ENCODE data around the gene MFSD2A.

Gene MFSD2A

GRCh38 chr1:39943471-39944290 is 11.3 kb upstream of the MFSD2A start:
- Histone ChIP-seq H3K56ac (ENCODE audit: low read length) (no peak overlapping the region), H3K4me1 (ENCODE audit: control insufficient read depth, low read depth, low read length) (no peaks in the 10 kb centered on the region), H3K27me3 (ENCODE audit: insufficient read depth, low read length, poor library complexity) (no peaks in the 10 kb centered on the region), H3K36me3 (ENCODE audit: control insufficient read depth, insufficient read depth, low read length) (no peaks in the 10 kb centered on the region), H3K4me3 (ENCODE audit: low read length) (no peak overlapping the region), H4K5ac (ENCODE audit: low read length) (no peak overlapping the region), H3K4me2 (ENCODE audit: low read length) (no peak overlapping the region), H3K23ac (ENCODE audit: low read length) (no peak overlapping the region), H2BK5ac (ENCODE audit: low read length) (no peak overlapping the region), H3K27ac (ENCODE audit: low read depth, low read length) (no peak overlapping the region), H2AK5ac (ENCODE audit: low read length) (no peak overlapping the region), H2BK15ac (replicated peaks; ENCODE audit: low read depth) (no peak overlapping the region), H3K4ac (ENCODE audit: low read depth, low read length) (no peak overlapping the region), H4K8ac (ENCODE audit: low read depth, low read length) (no peak overlapping the region), H3K18ac (ENCODE audit: low read length) (no peak overlapping the region), H2BK120ac (ENCODE audit: low read depth, low read length) (no peak overlapping the region), H3K9ac (ENCODE audit: low read length) (no peak overlapping the region), H3K79me2 (ENCODE audit: control insufficient read depth, insufficient read depth, low read length) (no peaks in the 10 kb centered on the region), H3K79me1 (ENCODE audit: low read length) (no peaks in the 10 kb centered on the region)
- no peak for DNase-seq
- WGBS (ENCODE audit: extremely low coverage, insufficient coverage, low lambda C conversion rate): no CpG with 5 or more reads among the region's 14 CpGs

GRCh38 chr1:39944410-39945112 is 10.4 kb upstream of the MFSD2A start:
- no peak overlapping the region for H3K4me3 ChIP-seq (ENCODE audit: low read length)
- H2BK15ac ChIP-seq (replicated peaks; ENCODE audit: low read depth): no peak overlapping the region
- no peak overlapping the region for H2BK5ac ChIP-seq (ENCODE audit: low read length)
- no peaks in the 10 kb centered on the region for H3K79me2 ChIP-seq (ENCODE audit: control insufficient read depth, insufficient read depth, low read length)
- H2AK5ac ChIP-seq (ENCODE audit: low read length): no peak overlapping the region
- H2BK120ac ChIP-seq (ENCODE audit: low read depth, low read length): no peak overlapping the region
- H3K27me3 ChIP-seq (ENCODE audit: insufficient read depth, low read length, poor library complexity): no peaks in the 10 kb centered on the region
- no peak overlapping the region for H3K4ac ChIP-seq (ENCODE audit: low read depth, low read length)
- DNase-seq: no peak
- no peak overlapping the region for H3K56ac ChIP-seq (ENCODE audit: low read length)
- peaks cover 1% of the 10 kb centered on the region for H3K4me1 ChIP-seq (ENCODE audit: control insufficient read depth, low read depth, low read length)
- no peak overlapping the region for H3K9ac ChIP-seq (ENCODE audit: low read length)
- H3K18ac ChIP-seq (ENCODE audit: low read length): no peak overlapping the region
- H3K79me1 ChIP-seq (ENCODE audit: low read length): no peaks in the 10 kb centered on the region
- no peak overlapping the region for H4K8ac ChIP-seq (ENCODE audit: low read depth, low read length)
- H3K36me3 ChIP-seq (ENCODE audit: control insufficient read depth, insufficient read depth, low read length): no peaks in the 10 kb centered on the region
- H4K5ac ChIP-seq (ENCODE audit: low read length): no peak overlapping the region
- no peak overlapping the region for H3K23ac ChIP-seq (ENCODE audit: low read length)
- H3K4me2 ChIP-seq (ENCODE audit: low read length): no peak overlapping the region
- WGBS (ENCODE audit: extremely low coverage, insufficient coverage, low lambda C conversion rate): no CpG with 5 or more reads among the region's 8 CpGs
- no peak overlapping the region for H3K27ac ChIP-seq (ENCODE audit: low read depth, low read length)

- H3K56ac ChIP-seq (ENCODE audit: low read length): no peak overlapping the region
- no peak overlapping the region for H2AK5ac ChIP-seq (ENCODE audit: low read length)
- no peaks in the 10 kb centered on the region for H3K79me2 ChIP-seq (ENCODE audit: control insufficient read depth, insufficient read depth, low read length)
- no peak overlapping the region for H2BK15ac ChIP-seq (replicated peaks; ENCODE audit: low read depth)
- H4K8ac ChIP-seq (ENCODE audit: low read depth, low read length): no peak overlapping the region
- H3K36me3 ChIP-seq (ENCODE audit: control insufficient read depth, insufficient read depth, low read length): no peaks in the 10 kb centered on the region
- H3K4ac ChIP-seq (ENCODE audit: low read depth, low read length): no peak overlapping the region
- H3K79me1 ChIP-seq (ENCODE audit: low read length): no peaks in the 10 kb centered on the region
- no peak overlapping the region for H3K9ac ChIP-seq (ENCODE audit: low read length)
- no peak overlapping the region for H2BK120ac ChIP-seq (ENCODE audit: low read depth, low read length)
- no peak overlapping the region for H3K4me3 ChIP-seq (ENCODE audit: low read length)
- H3K27ac ChIP-seq (ENCODE audit: low read depth, low read length): no peak overlapping the region
- WGBS (ENCODE audit: extremely low coverage, insufficient coverage, low lambda C conversion rate): no CpG with 5 or more reads among the region's 4 CpGs
- H3K4me1 ChIP-seq (ENCODE audit: control insufficient read depth, low read depth, low read length): peaks cover 4% of the 10 kb centered on the region
- H3K27me3 ChIP-seq (ENCODE audit: insufficient read depth, low read length, poor library complexity): no peaks in the 10 kb centered on the region
- H2BK5ac ChIP-seq (ENCODE audit: low read length): no peak overlapping the region
- H3K18ac ChIP-seq (ENCODE audit: low read length): no peak overlapping the region
- no peak overlapping the region for H4K5ac ChIP-seq (ENCODE audit: low read length)
- no peak overlapping the region for H3K23ac ChIP-seq (ENCODE audit: low read length)
- H3K4me2 ChIP-seq (ENCODE audit: low read length): no peak overlapping the region
- no peak for DNase-seq
Measured at GRCh38 chr1:39946216-39946615, 8.7 kb upstream of the MFSD2A start.

- WGBS (ENCODE audit: extremely low coverage, insufficient coverage, low lambda C conversion rate): no CpG with 5 or more reads among the region's 4 CpGs
- Histone ChIP-seq H3K79me2 (ENCODE audit: control insufficient read depth, insufficient read depth, low read length) (no peaks in the 10 kb centered on the region), H3K4me1 (ENCODE audit: control insufficient read depth, low read depth, low read length) (peaks cover 4% of the 10 kb centered on the region), H3K23ac (ENCODE audit: low read length) (no peak overlapping the region), H3K36me3 (ENCODE audit: control insufficient read depth, insufficient read depth, low read length) (no peaks in the 10 kb centered on the region), H3K4ac (ENCODE audit: low read depth, low read length) (no peak overlapping the region), H3K27ac (ENCODE audit: low read depth, low read length) (no peak overlapping the region), H3K79me1 (ENCODE audit: low read length) (no peaks in the 10 kb centered on the region), H4K5ac (ENCODE audit: low read length) (no peak overlapping the region), H3K9ac (ENCODE audit: low read length) (no peak overlapping the region), H3K4me3 (ENCODE audit: low read length) (no peak overlapping the region), H3K27me3 (ENCODE audit: insufficient read depth, low read length, poor library complexity) (no peaks in the 10 kb centered on the region), H2AK5ac (ENCODE audit: low read length) (no peak overlapping the region), H4K8ac (ENCODE audit: low read depth, low read length) (no peak overlapping the region), H3K4me2 (ENCODE audit: low read length) (no peak overlapping the region), H3K18ac (ENCODE audit: low read length) (no peak overlapping the region), H2BK120ac (ENCODE audit: low read depth, low read length) (no peak overlapping the region), H3K56ac (ENCODE audit: low read length) (no peak overlapping the region), H2BK15ac (replicated peaks; ENCODE audit: low read depth) (no peak overlapping the region), H2BK5ac (ENCODE audit: low read length) (no peak overlapping the region)
- no peak for DNase-seq
Measured at GRCh38 chr1:39947260-39947659, 7.7 kb upstream of the MFSD2A start.

GRCh38 chr1:39949891-39950290 is 5.1 kb upstream of the MFSD2A start:
- Histone ChIP-seq H3K4me3 (ENCODE audit: low read length) (no peak overlapping the region), H3K27me3 (ENCODE audit: insufficient read depth, low read length, poor library complexity) (no peaks in the 10 kb centered on the region), H3K4me1 (ENCODE audit: control insufficient read depth, low read depth, low read length) (peaks cover 4% of the 10 kb centered on the region), H3K4ac (ENCODE audit: low read depth, low read length) (no peak overlapping the region), H3K79me1 (ENCODE audit: low read length) (no peaks in the 10 kb centered on the region), H3K18ac (ENCODE audit: low read length) (no peak overlapping the region), H3K9ac (ENCODE audit: low read length) (no peak overlapping the region), H3K4me2 (ENCODE audit: low read length) (no peak overlapping the region), H3K36me3 (ENCODE audit: control insufficient read depth, insufficient read depth, low read length) (no peaks in the 10 kb centered on the region), H3K79me2 (ENCODE audit: control insufficient read depth, insufficient read depth, low read length) (no peaks in the 10 kb centered on the region), H4K5ac (ENCODE audit: low read length) (no peak overlapping the region), H3K56ac (ENCODE audit: low read length) (no peak overlapping the region), H4K8ac (ENCODE audit: low read depth, low read length) (no peak overlapping the region), H2AK5ac (ENCODE audit: low read length) (no peak overlapping the region), H2BK5ac (ENCODE audit: low read length) (no peak overlapping the region), H2BK120ac (ENCODE audit: low read depth, low read length) (no peak overlapping the region), H3K23ac (ENCODE audit: low read length) (no peak overlapping the region), H3K27ac (ENCODE audit: low read depth, low read length) (no peak overlapping the region), H2BK15ac (replicated peaks; ENCODE audit: low read depth) (no peak overlapping the region)
- no CpG with 5 or more reads among the region's 2 CpGs for WGBS (ENCODE audit: extremely low coverage, insufficient coverage, low lambda C conversion rate)
- peak; percentile 18 for DNase-seq
